NT2/D1 (cell line): ENCODE measurements around the gene CAMTA2.

Experiments
- SUZ12 ChIP-seq: IDR thresholded peaks from 2 replicates; pipeline ENCODE4 v1.6.1; 2011; ENCODE audit not compliant: insufficient read length, insufficient read depth; ENCODE audit errors: extremely low read depth
- YY1 ChIP-seq: IDR thresholded peaks from 2 replicates; pipeline ENCODE4 v1.6.1; 2011; ENCODE audit not compliant: insufficient read length, insufficient read depth
- ZNF274 ChIP-seq: IDR thresholded peaks from 2 replicates; pipeline ENCODE4 v1.6.1; 2011; ENCODE audit warnings: mild to moderate bottlenecking, low read depth, low read length

DNA sequence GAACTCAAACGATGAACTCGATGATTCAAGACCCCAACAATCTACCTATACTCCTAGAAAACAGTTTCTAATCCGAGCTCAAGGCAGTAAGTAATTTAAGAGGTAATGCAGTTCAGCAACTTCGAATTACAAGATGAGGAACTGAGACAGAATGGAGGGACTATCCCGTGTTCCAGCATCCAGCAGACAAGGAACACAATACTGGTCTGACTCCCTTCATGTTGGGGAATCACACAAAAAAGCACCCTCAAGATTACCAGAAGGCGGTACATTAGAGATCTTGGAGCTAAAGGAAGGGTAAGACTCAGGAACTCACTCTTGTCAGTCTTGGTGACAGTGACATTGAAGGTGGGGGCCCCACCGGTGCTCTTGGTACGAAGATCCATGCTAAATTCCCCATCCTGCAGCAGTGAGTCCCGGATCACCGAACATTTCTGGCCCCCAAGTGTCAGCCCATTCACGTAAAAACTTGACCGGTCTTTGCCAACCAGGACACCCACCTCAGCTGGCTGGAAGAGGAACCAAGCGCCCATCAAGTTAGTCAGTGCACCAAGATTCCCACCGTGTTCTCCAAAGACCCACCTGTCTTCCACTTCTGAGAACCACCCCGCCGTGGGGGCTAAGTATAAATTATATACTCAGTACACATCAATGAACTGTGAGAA, 41.0 kb downstream of the CAMTA2 start:
- TF ChIP-seq ZNF274, result no peak
- TF ChIP-seq YY1, result no peak
- TF ChIP-seq SUZ12, result no peak
